HEK293 (cell line): ENCODE results near the gene ADAMTSL3.

Experiments used
- CTCF ChIA-PET: fragments of 350-600 bp; formaldehyde crosslinking; extraction: SDS; loops from one replicate; lab custom pipeline; 2021; ENCODE audit warnings: antibody characterized with exemption; lab: Yijun Ruan, JAX
- POLR2A ChIA-PET: fragments of 300-600 bp; formaldehyde crosslinking; extraction: SDS; loops from one replicate; lab custom pipeline; 2020; ENCODE audit warnings: antibody characterized with exemption, inconsistent platforms; lab: Yijun Ruan, JAX
- H3K27ac ChIP-seq: fragments of 200-500 bp; sonication (Bioruptor generic); 2 replicates; pipeline ENCODE4 v1.5.1; 2014; ENCODE audit warnings: low read depth, low read length, control low read depth, inconsistent platforms; ENCODE audit errors: extremely low read depth
- H3K36me3 ChIP-seq, 2 experiments: fragments of 200-500 bp in 1 of 2; sonication (Bioruptor generic) in 1 of 2; 1 replicate in 1 of 2; 2 replicates in 1 of 2; pipeline ENCODE4 v1.5.1; 2014 to 2017; ENCODE audit warnings: inconsistent platforms in 2 of 2, low read length in 2 of 2; ENCODE audit not compliant: control insufficient read depth in 2 of 2, insufficient read depth in 1 of 2
- H3K4me1 ChIP-seq: fragments of 200-500 bp; sonication (Bioruptor generic); 2 replicates; pipeline ENCODE4 v1.5.1; 2014; ENCODE audit warnings: mild to moderate bottlenecking, low read length, inconsistent platforms; ENCODE audit not compliant: control insufficient read depth, insufficient read depth
- H3K4me3 ChIP-seq: 2 replicates; pipeline ENCODE4 v1.5.1; 2011; ENCODE audit warnings: low read depth, mild to moderate bottlenecking, control low read depth, low read length, moderate library complexity
- H3K9me3 ChIP-seq: fragments of 200-500 bp; sonication (Bioruptor generic); 2 replicates; pipeline ENCODE4 v1.5.1; 2014; ENCODE audit warnings: low read depth, low read length, inconsistent platforms; ENCODE audit not compliant: control insufficient read depth, insufficient read depth
- FEZF1 ChIP-seq: fragments of 450-650 bp; formaldehyde crosslinking; IDR thresholded peaks from 2 replicates; pipeline ENCODE4 v1.5.1; 2016; ENCODE audit warnings: missing biosample characterization, missing genetic modification characterization
- MYNN ChIP-seq: fragments of 450-650 bp; formaldehyde crosslinking; IDR thresholded peaks from 2 replicates; pipeline ENCODE4 v1.5.1; 2016; ENCODE audit warnings: missing biosample characterization, missing genetic modification characterization, borderline replicate concordance
- PRDM1 ChIP-seq: fragments of 450-650 bp; formaldehyde crosslinking; IDR thresholded peaks from 2 replicates; pipeline ENCODE4; 2016; ENCODE audit warnings: missing biosample characterization, missing genetic modification characterization
- PRDM10 ChIP-seq: fragments of 450-650 bp; formaldehyde crosslinking; IDR thresholded peaks from 2 replicates; pipeline ENCODE4 v1.5.1; 2016; ENCODE audit warnings: missing biosample characterization, missing genetic modification characterization
- TSHZ1 ChIP-seq: fragments of 450-650 bp; formaldehyde crosslinking; IDR thresholded peaks from 2 replicates; pipeline ENCODE4 v1.5.1; 2016; ENCODE audit warnings: missing biosample characterization, missing genetic modification characterization, borderline replicate concordance
- ZBTB21 ChIP-seq: fragments of 450-650 bp; formaldehyde crosslinking; IDR thresholded peaks from 2 replicates; pipeline ENCODE4 v1.5.1; 2017; ENCODE audit warnings: missing biosample characterization, missing genetic modification characterization
- ZNF202 ChIP-seq: fragments of 450-650 bp; formaldehyde crosslinking; IDR thresholded peaks from 2 replicates; pipeline ENCODE4 v1.5.1; 2016; ENCODE audit warnings: missing biosample characterization, missing genetic modification characterization, borderline replicate concordance
- ZNF239 ChIP-seq: fragments of 450-650 bp; formaldehyde crosslinking; IDR thresholded peaks from 2 replicates; pipeline ENCODE4 v1.5.1; 2016; ENCODE audit warnings: missing biosample characterization, missing genetic modification characterization
- ZNF26 ChIP-seq: fragments of 450-650 bp; formaldehyde crosslinking; IDR thresholded peaks from 2 replicates; pipeline ENCODE4 v1.5.1; 2016; ENCODE audit warnings: missing biosample characterization, missing genetic modification characterization
- ZNF302 ChIP-seq: fragments of 450-650 bp; formaldehyde crosslinking; IDR thresholded peaks from 2 replicates; pipeline ENCODE4 v1.5.1; 2016; ENCODE audit warnings: missing biosample characterization, missing genetic modification characterization, low read depth
- ZNF416 ChIP-seq: fragments of 450-650 bp; formaldehyde crosslinking; IDR thresholded peaks from 2 replicates; pipeline ENCODE4 v1.5.1; 2016; ENCODE audit warnings: missing biosample characterization, missing genetic modification characterization
- ZNF501 ChIP-seq: fragments of 450-650 bp; formaldehyde crosslinking; IDR thresholded peaks from 2 replicates; pipeline ENCODE4 v1.5.1; 2016; ENCODE audit warnings: missing biosample characterization, missing genetic modification characterization
- ZNF585B ChIP-seq: fragments of 450-650 bp; formaldehyde crosslinking; IDR thresholded peaks from 2 replicates; pipeline ENCODE4 v1.5.1; 2016; ENCODE audit warnings: missing biosample characterization, missing genetic modification characterization
- ZNF596 ChIP-seq: fragments of 450-650 bp; IDR thresholded peaks from 2 replicates; pipeline ENCODE4 v1.5.0; 2018; ENCODE audit warnings: missing biosample characterization, mild to moderate bottlenecking, missing genetic modification characterization, moderate library complexity
- ZNF639 ChIP-seq: fragments of 450-650 bp; formaldehyde crosslinking; IDR thresholded peaks from 2 replicates; pipeline ENCODE4 v1.5.1; 2016; ENCODE audit warnings: missing biosample characterization, missing genetic modification characterization
- ZNF785 ChIP-seq: fragments of 450-650 bp; formaldehyde crosslinking; IDR thresholded peaks from 2 replicates; pipeline ENCODE4 v1.5.1; 2016; ENCODE audit warnings: missing biosample characterization, missing genetic modification characterization
- TF ChIP-seq, protein P1 (sequence below): fragments of 450-650 bp; formaldehyde crosslinking; IDR thresholded peaks from 2 replicates; pipeline ENCODE4 v1.5.1; 2016; ENCODE audit warnings: missing biosample characterization, missing genetic modification characterization
- TF ChIP-seq, protein P2 (sequence below): fragments of 450-650 bp; formaldehyde crosslinking; IDR thresholded peaks from 2 replicates; pipeline ENCODE4 v1.5.0; 2017; ENCODE audit warnings: missing biosample characterization, missing genetic modification characterization, borderline replicate concordance

Gene ADAMTSL3

DNA sequence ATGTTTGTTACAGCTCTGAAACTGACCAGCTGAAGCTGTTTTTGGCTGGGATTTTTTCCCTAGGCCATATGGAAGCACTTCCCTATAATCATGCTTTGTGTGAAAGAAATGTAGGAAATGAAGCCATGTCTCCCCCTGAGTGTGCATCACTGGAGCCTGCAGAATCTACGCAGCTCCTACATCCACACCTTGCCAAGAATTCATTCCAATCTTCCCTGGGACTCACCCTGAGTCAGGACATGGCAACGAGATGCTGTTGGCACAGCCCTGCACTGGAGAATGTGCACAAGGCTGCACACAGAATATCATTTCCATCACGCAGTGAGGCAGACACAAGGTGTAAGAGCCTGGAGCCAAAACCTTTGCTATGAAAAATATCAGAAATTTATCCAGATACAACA, 189.5 kb downstream of the ADAMTSL3 start (continued):
- TF ChIP-seq, protein P1, sequence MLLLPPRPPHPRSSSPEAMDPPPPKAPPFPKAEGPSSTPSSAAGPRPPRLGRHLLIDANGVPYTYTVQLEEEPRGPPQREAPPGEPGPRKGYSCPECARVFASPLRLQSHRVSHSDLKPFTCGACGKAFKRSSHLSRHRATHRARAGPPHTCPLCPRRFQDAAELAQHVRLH (tag by site-specific recombination), result no peak
- TF ChIP-seq ZNF26 (tag by site-specific recombination) (no peak), ZNF785 (tag by site-specific recombination) (no peak)

- Histone ChIP-seq H3K4me3 (no peak overlapping the region), H3K27ac (no peak overlapping the region), H3K4me1 (no peaks in the 10 kb centered on the region), H3K9me3 (no peaks in the 10 kb centered on the region), H3K36me3 (no peaks in the 10 kb centered on the region)
- CTCF ChIA-PET, result no interaction called here
- POLR2A ChIA-PET, result no interaction called here
- TF ChIP-seq FEZF1 (tag by site-specific recombination) (no peak), ZNF639 (tag by site-specific recombination) (no peak), ZNF501 (tag by site-specific recombination) (no peak), ZNF302 (tag by site-specific recombination) (no peak), ZNF239 (no peak)
These were observed 190.8 kb downstream of the ADAMTSL3 start for GRCh38 chr15:83844742-83845141.

DNA sequence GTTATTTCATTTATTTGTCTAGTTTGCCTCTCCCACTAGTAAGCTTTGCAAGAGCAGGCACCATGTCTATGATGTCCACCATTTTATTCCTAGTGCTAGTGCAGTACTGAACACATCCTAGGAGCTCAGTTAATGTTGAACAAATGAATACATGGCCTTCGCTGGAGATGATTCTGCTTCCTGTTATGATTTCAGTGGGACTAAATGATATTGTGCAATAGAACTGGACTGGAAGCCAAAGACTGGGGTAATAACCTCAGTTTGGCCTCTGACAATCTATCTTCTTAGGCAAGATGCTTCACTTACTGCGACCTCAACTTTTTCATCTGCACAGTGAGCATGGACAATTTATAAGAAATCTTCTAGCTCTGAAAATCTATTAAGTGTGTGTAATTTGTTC, 191.3 kb downstream of the ADAMTSL3 start:
- no peaks in the 10 kb centered on the region for H3K9me3 ChIP-seq
- POLR2A ChIA-PET, result no interaction called here
- no peaks in the 10 kb centered on the region for H3K4me1 ChIP-seq
- CTCF ChIA-PET, result interaction anchor here (0.7 kb wide), 1 partner anchor 188 kb away, joined by 3 read pairs; no protein-coding TSS in a partner anchor
- H3K36me3 ChIP-seq, result no peaks in the 10 kb centered on the region
- no peak overlapping the region for H3K4me3 ChIP-seq
- no peak overlapping the region for H3K27ac ChIP-seq
- no peak for TF ChIP-seq ZBTB21 (tag by site-specific recombination)
- TF ChIP-seq PRDM10 (tag by site-specific recombination), result no peak
- no peak for TF ChIP-seq TSHZ1 (tag by site-specific recombination)
- no peak for TF ChIP-seq ZNF596 (tag by site-specific recombination)
- no peak for TF ChIP-seq PRDM1
- TF ChIP-seq, protein P2, sequence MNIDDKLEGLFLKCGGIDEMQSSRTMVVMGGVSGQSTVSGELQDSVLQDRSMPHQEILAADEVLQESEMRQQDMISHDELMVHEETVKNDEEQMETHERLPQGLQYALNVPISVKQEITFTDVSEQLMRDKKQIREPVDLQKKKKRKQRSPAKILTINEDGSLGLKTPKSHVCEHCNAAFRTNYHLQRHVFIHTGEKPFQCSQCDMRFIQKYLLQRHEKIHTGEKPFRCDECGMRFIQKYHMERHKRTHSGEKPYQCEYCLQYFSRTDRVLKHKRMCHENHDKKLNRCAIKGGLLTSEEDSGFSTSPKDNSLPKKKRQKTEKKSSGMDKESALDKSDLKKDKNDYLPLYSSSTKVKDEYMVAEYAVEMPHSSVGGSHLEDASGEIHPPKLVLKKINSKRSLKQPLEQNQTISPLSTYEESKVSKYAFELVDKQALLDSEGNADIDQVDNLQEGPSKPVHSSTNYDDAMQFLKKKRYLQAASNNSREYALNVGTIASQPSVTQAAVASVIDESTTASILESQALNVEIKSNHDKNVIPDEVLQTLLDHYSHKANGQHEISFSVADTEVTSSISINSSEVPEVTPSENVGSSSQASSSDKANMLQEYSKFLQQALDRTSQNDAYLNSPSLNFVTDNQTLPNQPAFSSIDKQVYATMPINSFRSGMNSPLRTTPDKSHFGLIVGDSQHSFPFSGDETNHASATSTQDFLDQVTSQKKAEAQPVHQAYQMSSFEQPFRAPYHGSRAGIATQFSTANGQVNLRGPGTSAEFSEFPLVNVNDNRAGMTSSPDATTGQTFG (tag by site-specific recombination), result no peak
- no peak for TF ChIP-seq MYNN (tag by site-specific recombination)
- no peak for TF ChIP-seq ZNF202
- no peak for TF ChIP-seq ZNF302 (tag by site-specific recombination)
- TF ChIP-seq ZNF585B (tag by site-specific recombination), result no peak
- no peak for TF ChIP-seq ZNF416 (tag by site-specific recombination)
